NB4 (cell line): ENCODE data around the gene FLRT1.

Source experiments
- DNase-seq: peaks from one replicate; pipeline ENCODE4 v3.0.0; 2010; ENCODE audit warnings: low read depth
- H3K4me3 ChIP-seq: one replicate; pipeline ENCODE4 v1.5.1; 2011; ENCODE audit warnings: mild to moderate bottlenecking, low read depth, low read length, moderate library complexity
- CTCF ChIP-seq: IDR thresholded peaks from one replicate; pipeline ENCODE4 v1.5.1; 2012; ENCODE audit warnings: low read depth, low read length
- MYC ChIP-seq: IDR thresholded peaks from 2 replicates; pipeline ENCODE4 v1.6.1; 2011; ENCODE audit warnings: low read depth, low read length
- POLR2A ChIP-seq: IDR thresholded peaks from 2 replicates; pipeline ENCODE4 v1.6.1; 2011; ENCODE audit warnings: mild to moderate bottlenecking; ENCODE audit not compliant: insufficient read length; ENCODE audit errors: extremely low read depth
- TF ChIP-seq, protein P1 (sequence below): IDR thresholded peaks from 2 replicates; pipeline ENCODE4 v1.6.1; 2011; ENCODE audit warnings: low read depth, low read length

Gene FLRT1

DNA sequence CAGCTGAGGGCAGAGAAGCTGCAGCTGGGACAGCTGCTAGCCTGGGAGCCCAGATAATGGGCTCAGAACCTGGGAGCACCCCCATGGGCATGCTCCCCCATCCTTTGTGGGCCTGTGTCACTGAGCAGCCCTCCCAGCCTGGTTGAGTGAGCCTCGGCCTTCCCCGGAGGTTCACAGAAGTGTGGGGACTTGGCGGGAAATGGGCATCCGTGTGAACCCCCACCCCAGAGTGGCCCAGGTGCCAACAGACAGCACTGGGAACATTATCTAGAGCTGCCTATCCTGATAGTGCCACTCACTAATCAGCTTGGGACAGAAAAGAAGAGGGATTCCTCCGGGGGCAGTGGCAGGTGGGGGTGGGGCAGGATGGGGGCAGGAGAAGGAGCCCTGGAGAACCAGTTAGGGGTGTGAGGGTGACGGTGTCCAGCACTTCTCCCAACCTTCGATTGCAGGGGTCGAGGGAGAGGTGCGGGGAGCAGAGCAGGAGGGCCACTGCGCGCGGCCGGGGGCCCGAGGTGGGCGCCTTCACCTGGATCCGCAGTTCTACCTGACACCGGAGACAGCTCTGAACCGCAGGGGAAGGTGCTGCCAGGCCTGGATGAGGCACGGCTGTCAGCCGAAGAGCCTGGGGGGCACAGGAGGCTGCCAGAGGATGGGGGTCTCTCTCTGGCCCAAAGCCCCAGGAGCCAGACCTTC, 33.1 kb downstream of the FLRT1 start:
- TF ChIP-seq POLR2A (no peak), CTCF (no peak), MYC (no peak)
- TF ChIP-seq, protein P1, sequence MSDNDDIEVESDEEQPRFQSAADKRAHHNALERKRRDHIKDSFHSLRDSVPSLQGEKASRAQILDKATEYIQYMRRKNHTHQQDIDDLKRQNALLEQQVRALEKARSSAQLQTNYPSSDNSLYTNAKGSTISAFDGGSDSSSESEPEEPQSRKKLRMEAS: no peak
- no peak for DNase-seq
- H3K4me3 ChIP-seq: no peak overlapping the region

- no peak for DNase-seq
- H3K4me3 ChIP-seq: no peak overlapping the region
- TF ChIP-seq, protein P1: no peak
- TF ChIP-seq POLR2A: no peak
Measured at GRCh38 chr11:64069401-64070313, 33.9 kb downstream of the FLRT1 start.

DNA sequence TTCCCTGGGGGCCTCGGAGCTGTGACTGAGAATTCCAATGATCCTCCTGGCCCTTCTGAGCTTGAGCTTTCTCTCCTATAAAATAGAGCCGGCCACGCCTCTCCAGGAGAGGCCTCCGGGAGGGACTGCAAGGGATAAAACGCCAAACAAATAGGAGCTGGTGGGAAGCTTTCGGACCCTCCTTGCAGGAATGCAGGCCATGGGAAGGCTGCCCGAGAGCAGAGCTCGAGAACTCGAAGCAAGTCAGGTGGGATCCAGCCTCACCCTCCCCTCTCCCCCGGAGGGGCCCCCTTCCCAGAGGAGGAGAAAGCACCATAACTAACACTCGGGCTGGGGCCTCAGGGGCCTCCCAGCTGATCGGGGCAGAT, 34.6 kb downstream of the FLRT1 start:
- DNase-seq: no peak
- H3K4me3 ChIP-seq: no peak overlapping the region
- TF ChIP-seq POLR2A (no peak), MYC (no peak), CTCF (no peak)
- TF ChIP-seq, protein P1: no peak

DNA sequence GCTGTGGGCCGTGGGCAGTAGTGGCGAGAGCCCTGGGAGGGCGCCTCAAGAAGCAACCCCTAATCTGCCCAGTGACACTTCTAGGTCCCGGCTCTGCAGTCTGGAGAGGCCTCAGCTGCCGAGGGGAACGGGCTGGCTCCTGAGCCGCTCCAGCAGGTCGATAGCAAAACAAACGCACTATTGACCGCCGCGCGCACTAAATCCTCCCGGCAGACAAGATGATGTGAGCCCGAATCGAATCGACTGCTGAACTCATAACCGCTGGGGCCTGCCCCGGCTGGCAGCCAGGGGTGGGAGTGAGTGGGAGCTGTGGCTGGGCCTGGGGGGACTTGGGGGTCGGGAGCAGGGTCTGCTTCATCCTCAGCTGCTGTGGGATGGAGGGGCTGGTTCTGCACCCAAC, 36.1 kb downstream of the FLRT1 start:
- no peak overlapping the region for H3K4me3 ChIP-seq
- no peak for TF ChIP-seq POLR2A
- no peak for TF ChIP-seq MYC
- TF ChIP-seq, protein P1: no peak
- TF ChIP-seq CTCF: no peak
- DNase-seq: no peak

DNA sequence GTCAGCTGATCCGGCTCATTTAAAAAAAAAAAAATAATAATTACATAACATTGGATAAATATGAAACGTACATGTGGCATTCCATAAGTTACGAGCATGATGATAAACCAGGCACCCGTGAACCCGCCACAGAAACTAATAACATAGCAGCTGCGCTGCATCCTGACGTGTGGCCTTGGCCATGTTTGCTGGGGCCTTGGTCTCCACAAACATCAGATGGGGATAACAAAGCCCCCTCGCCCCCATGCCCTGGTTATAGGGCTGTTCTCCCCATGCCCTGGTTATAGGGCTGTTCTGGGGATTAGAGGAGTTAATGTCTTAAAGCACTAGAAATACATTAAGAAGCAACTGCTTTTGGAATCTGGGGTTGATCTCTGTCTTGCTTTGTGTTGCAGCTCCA, 36.7 kb downstream of the FLRT1 start:
- no peak overlapping the region for H3K4me3 ChIP-seq
- no peak for TF ChIP-seq CTCF
- TF ChIP-seq MYC: no peak
- no peak for TF ChIP-seq POLR2A
- TF ChIP-seq, protein P1: no peak
- no peak for DNase-seq

GRCh38 chr11:64072871-64073270, 37.1 kb downstream of the FLRT1 start:
- DNase-seq: no peak
- no peak overlapping the region for H3K4me3 ChIP-seq
- TF ChIP-seq, protein P1: no peak
- no peak for TF ChIP-seq CTCF
- TF ChIP-seq MYC: no peak
- TF ChIP-seq POLR2A: no peak
